ENCODE measurements around the gene CTU1.

Gene CTU1

GRCh38 chr19:51102991-51103390, 5.2 kb downstream of the CTU1 start:
- no peak for FAIRE-seq

DNA sequence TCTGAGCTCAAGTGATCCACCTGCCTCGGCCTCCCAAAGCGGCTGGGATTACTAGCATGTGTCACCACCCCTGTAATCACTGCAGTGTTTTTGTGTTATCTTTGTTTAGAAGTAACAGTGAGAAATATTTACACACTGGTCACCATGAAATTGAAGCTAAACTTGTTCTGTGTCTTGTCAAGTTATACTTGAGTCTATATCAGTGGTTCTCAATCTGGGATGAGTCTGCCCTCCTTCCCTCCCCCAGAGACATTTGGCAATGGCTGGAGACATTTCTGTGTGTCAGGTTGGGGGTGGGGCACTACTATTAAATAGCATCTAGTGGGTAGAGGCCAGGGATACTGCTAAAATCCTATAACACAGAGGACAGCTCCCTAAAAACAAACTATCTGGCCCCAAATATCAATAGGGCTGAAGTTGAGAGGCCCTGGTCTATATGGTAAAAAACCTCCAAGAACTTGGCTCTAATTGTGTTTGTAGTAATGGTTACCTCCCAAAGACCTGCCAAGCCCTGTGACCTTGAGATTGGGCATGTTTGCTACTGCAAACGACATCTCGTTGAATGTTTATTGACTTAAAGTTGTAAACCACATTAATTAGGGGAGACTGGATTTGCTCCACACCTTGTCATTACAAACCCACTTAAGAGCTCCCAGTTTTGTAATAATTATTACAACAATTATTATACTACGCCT, 6.9 kb downstream of the CTU1 start:
- no peak for FAIRE-seq

GRCh38 chr19:51100601-51101000, 7.6 kb downstream of the CTU1 start:
- no peak for FAIRE-seq

- no peak for FAIRE-seq
These were observed 9.2 kb downstream of the CTU1 start for GRCh38 chr19:51099047-51099382.

DNA sequence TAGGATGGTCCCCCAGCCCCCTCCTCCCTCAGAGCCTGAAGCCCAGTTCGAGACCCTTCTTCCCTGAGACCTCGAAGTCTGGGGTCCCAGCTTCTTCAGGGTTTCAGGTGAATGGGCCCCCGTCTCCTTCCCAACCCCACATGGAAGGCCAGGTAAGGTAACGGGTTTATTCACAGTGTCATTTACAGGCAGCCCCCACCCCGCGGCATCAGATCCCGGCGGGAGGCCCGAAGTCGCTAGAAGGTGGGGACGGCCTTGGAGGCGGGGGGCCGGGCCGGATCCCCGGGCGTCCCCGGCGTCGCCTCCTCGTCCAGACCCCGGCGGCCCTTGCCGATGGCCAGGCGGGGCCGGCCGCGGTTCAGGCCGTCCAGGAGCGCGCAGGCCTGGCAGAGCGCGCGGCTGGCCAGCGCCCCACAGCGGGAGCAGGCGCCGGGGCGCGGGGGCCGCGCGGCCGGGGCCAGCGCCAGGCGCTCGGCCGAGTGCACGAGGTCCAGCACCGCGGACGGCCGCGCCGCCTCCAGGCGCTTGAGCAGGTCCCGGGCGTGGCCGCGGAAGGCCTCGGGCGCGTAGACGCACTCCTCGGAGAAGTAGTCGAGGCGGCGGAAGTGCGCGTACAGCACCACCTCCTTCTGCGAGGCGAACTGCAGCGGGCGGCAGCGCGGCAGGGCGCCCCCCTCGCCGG, 9.7 kb downstream of the CTU1 start:
- FAIRE-seq = no peak

GRCh38 chr19:51097796-51098195, 10.4 kb downstream of the CTU1 start:
- FAIRE-seq = no peak

DNA sequence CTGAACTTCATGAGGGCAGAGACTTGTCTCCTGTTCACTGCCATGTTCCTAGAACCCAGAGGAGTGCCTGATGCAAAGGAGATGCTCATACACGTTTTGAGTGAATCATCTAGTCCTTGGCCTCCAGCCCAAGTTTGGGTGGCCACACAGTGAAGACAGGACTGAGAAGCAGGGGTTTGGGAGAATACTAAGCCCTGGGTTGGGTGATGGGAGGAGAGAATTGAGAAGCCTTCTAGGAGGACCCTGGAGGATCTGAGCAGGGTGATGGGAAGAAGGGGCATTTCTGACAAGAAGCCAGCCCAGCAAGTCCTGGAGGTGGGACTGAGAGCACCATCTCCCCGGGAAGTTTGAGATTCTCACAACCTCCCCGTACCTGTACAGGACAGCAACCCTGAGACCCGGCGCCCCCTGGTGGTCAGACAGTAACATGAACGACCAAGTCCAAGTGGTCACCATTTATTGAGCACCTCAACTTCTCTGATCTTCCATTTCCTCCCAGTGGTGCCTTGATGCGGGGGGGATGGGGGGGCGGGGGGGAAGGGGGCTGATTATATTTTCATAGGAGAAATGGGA, 11.0 kb downstream of the CTU1 start:
- no peak for FAIRE-seq

DNA sequence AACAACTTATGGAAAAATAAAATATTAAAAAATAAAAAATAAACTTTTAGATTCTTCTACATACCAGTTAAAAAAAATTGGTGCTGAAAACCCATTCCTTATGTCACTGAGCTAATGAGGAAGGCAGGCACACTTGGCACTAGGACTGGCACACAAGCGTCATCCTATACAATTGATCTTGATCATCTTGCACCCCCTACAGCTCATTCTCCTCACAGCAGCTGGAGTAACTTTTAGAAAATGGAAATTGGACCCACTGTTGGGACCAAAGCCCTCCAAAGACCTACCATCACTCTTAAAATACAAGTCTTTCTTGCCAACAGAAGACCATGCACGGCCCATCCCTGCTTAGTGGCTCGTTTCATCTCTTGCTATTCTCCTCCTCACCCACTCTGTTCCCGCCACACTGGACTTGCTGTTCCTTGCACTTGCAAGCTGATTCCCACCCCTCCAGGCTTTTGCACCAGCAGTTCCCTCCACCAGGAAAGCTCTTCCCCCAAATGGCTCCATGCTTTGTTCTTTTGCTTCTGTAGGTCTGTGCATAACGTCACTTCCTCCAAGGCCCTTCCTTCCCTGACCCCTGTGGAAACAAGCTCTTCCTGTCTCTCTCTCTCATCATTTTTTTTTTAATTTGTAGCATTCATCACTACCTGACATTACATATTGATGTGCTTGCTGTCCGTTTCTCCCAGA, 11.6 kb downstream of the CTU1 start:
- no peak for FAIRE-seq

DNA sequence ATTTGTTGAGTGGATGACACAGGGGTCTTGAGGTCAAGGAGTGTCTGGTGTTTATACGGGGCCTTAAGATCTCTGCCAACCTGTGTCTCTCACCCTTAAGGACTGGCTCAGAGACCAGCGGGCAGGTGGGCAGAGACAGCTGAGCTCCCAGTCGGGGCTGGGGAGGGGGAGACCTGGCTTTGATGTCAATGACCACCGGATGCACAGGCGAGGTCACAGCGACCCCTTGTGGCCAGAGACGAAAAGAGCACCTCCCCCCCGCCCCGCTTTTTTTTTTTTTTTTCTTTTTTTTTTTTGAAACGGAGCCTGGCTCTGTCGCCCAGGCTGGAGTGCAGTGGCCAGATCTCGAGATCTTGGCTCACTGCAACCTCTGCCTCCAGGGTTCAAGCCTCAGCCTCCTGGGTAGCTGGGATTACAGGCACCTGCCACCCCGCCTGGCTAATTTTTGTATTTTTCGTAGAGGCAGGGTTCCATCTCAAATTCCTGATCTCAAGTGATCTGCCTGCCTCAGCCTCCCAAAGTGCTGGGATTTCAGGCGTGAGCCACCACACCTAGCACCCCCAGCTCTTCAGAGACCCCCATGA, 13.4 kb downstream of the CTU1 start:
- FAIRE-seq = no peak

- no peak for FAIRE-seq
These were observed 14.5 kb downstream of the CTU1 start for GRCh38 chr19:51093510-51094345.

DNA sequence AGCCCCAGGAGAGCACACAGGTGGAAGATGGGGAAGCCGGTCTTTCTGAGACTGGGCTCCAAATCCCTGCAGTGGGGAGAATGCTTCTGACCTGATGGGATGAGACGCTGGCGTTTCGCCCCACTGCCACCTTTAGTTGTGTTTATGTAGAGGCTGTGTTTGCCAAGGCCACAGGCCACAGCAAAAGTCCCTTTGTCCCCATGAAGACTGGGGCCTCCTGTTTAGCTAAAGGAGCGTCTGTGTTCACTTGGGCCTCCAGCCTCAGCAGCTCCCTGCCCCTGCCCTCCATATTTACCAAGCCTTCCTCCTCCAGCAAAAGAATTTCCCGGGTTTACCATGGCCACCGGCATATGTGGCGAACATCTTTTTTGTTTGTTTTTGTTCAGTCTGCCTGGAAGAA, 15.1 kb downstream of the CTU1 start:
- no peak for FAIRE-seq

GRCh38 chr19:51091895-51092873, 16.0 kb downstream of the CTU1 start:
- FAIRE-seq = no peak

GRCh38 chr19:51091126-51091525, 17.1 kb downstream of the CTU1 start:
- FAIRE-seq = no peak

GRCh38 chr19:51090471-51090870, 17.7 kb downstream of the CTU1 start:
- FAIRE-seq = no peak

DNA sequence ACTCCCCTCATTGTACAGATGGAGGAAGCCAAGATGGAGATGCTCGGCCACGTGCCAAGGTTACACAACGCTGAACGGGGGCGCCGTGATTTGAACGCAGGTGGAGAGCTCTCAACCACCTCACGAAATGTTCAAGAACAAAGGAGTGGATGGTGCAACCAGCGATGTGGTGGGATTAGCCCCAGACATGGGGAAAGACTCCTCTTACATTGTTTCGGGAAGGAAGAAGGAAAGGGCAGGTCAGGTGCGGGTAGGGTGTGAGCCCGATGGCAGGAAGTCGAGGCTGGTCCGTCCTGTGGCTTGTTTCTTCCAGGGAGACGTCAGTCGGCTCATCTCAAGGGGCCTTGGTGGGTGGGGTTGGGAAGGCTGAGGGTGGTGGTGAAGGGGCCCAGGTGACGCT, 18.4 kb downstream of the CTU1 start:
- no peak for FAIRE-seq

DNA sequence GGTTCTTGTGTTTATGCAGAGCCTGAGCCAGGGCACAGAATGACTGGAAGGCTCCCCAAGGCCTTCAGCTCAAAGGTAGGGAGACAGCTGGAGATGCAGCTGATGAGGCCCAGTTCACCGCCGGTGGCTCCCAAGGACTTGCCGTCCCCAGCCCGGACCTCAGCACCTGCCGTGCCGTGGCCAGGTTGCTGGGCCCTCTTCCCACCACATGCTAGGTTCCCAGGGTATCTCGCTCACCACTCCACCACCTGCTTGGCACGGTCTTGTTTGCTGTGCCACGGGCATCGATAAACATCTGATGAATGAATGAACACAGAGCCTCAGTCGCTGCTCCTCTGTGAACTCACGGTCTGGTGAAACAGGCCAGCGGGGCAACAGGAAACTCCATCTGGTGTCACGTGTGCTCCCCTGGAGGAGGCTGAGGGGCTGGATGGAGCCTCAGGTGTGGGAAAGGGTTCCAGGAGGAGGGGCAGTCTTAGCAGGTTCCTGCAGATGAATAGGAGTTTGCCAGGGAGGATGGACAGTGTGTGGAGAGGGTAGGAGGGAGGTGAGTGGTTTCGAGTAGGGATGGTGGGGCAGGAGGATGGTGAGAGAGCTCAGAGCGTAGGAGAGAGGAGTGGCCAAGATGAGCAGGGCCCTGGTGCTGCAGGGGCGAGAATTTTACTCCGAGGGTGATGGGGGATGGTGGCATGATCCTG, 21.9 kb downstream of the CTU1 start:
- no peak for FAIRE-seq

- no peak for FAIRE-seq
These were observed 23.7 kb downstream of the CTU1 start for GRCh38 chr19:51084505-51084904.

DNA sequence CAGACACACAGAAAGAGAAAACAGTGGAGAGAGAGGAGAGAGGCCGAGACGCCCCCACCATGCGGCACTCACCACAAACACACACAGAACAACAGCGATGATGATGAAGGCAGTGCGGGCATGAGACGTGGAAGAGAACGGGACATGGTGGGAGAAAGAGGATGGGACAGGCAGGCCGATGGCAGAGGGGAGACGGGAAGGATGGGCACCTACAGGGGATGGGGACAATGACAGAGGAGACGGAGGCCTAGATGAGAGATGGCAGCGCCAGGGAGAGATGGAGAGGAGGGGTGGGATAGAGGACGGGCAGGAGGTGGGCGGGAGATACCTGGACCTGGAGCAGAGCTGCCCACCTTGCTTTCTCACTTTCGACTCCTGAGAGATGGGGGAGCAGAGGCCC, 24.4 kb downstream of the CTU1 start:
- no peak for FAIRE-seq

DNA sequence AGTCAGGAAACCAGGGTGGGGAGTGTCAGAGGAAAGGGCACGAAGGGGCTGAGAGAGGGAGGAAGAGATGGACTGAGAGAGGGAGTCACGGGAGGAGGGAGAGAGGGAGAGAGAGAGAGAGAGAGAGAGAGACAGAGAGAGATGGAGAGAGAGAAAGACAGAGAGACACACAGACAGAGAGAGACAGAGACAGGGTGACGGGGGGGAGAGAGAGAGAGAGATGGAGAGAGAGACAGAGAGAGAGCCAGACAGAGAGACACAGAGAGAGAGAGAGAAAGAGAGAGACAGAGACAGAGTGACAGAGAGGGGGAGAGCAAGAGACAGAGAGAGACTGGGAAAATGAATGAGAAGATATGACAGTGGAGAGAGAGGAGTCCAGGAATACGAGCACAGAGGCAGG, 25.0 kb downstream of the CTU1 start:
- FAIRE-seq = no peak

DNA sequence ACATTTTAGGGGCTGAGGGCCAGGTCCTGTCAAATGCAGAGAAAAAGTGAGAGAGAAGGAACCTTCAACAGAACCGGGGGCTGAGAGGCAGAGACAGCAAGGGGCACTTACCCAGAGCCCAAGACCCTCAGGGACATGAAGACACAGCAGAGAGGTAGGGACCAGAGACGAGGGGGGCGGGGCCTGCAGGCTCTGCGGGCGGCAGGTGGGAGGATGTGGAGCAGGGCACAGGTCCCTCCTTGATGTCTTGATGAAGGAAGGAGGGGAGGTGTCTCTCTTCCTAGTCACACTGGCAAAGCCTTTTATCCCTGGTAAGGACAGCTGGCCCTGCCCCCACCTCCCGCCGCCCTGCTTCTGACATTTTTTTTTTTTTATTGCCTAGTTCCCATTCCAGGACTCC, 25.6 kb downstream of the CTU1 start, which contains the start of gene KLK14:
Gene KLK14, minus strand, starts transcription at position 277 of the 400 bp plus-strand sequence. Its CDS starts 273 bp downstream, at position 4.
- no peak for FAIRE-seq

DNA sequence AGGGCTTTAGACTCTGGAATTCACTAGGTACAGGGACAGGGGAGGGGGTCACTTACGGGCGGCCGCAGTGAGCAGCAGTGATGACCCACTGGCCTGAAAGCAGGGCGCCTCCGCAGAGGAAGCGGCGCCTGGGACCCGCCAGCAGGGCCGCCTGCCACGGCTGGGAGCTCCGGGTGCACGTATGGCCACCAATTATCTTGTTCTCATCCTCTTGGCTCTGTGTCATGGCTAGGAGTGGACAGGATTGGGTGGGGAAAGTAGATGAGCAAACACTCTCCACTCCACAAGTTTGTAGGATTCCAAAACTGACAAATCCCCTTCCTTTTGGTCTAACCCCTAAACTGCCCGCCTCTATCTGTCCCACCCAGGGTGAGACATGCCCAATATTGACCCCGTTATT, 26.7 kb downstream of the CTU1 start:
- no peak for FAIRE-seq
